ENCODE results near the gene CAB39L. TPM values are rescaled to one million over a fixed set of nuclear protein-coding genes. Genes with fewer than 3 reads are reported as not detected.

Gene CAB39L
- total RNA-seq, 4 donors from 2014 or later = 84.2 to 131 (median 114) TPM

GRCh38 chr13:49429121-49429520, 14.7 kb downstream of the CAB39L start:
- ATAC-seq = no peak
- Histone ChIP-seq H3K27ac (no peak overlapping the region), H3K9me3 (no peaks in the 10 kb centered on the region), H3K4me3 (no peak overlapping the region), H3K4me1 (no peaks in the 10 kb centered on the region), H3K36me3 (peaks cover 0 to 49% of the 10 kb centered on the region in 2 donors), H3K27me3 (no peaks in the 10 kb centered on the region)
- no peak for TF ChIP-seq POLR2AphosphoS5 (IDR thresholded peaks at IDR 0.05)
- no peak for TF ChIP-seq EP300 (IDR thresholded peaks at IDR 0.05)
- no peak for TF ChIP-seq CTCF (IDR thresholded peaks at IDR 0.05)
- no peak for TF ChIP-seq POLR2A (IDR thresholded peaks at IDR 0.05)
- WGBS, 2 donors (ENCODE audit: low coverage in 1 of 2) = 100% methylated on average over 1 of the region's 1 CpG

- TF ChIP-seq CTCF (IDR thresholded peaks at IDR 0.05) (no peak), EP300 (IDR thresholded peaks at IDR 0.05) (no peak), POLR2AphosphoS5 (IDR thresholded peaks at IDR 0.05) (no peak), POLR2A (IDR thresholded peaks at IDR 0.05) (no peak)
- Histone ChIP-seq H3K4me1 (no peaks in the 10 kb centered on the region), H3K36me3 (peaks cover 0 to 45% of the 10 kb centered on the region in 2 donors)
These were observed 15.7 kb downstream of the CAB39L start for GRCh38 chr13:49428041-49428763.

GRCh38 chr13:49424011-49424560, 19.8 kb downstream of the CAB39L start:
- Histone ChIP-seq H3K27ac (no peak overlapping the region), H3K9me3 (no peaks in the 10 kb centered on the region), H3K27me3 (no peaks in the 10 kb centered on the region), H3K4me3 (no peak overlapping the region), H3K4me1 (no peaks in the 10 kb centered on the region), H3K36me3 (peaks cover 0 to 19% of the 10 kb centered on the region in 2 donors)
- TF ChIP-seq EP300 (IDR thresholded peaks at IDR 0.05) (no peak), POLR2A (IDR thresholded peaks at IDR 0.05) (no peak)
- no peak for ATAC-seq
- 66 to 75% methylated on average over 5 to 7 of the region's 7 CpGs for WGBS, 2 donors (ENCODE audit: low coverage in 1 of 2)

More at GRCh38 chr13:49428041-49428763, 15.7 kb downstream of the CAB39L start:
- no peak overlapping the region for H3K27ac ChIP-seq
- H3K27me3 ChIP-seq = no peaks in the 10 kb centered on the region
- H3K9me3 ChIP-seq = no peaks in the 10 kb centered on the region
- 90 to 100% methylated on average over 2 of the region's 2 CpGs for WGBS, 2 donors (ENCODE audit: low coverage in 1 of 2)
- H3K4me3 ChIP-seq = no peak overlapping the region
- no peak for ATAC-seq

GRCh38 chr13:49421391-49421790, 22.5 kb downstream of the CAB39L start:
- no CpG with 5 or more reads among the region's 3 CpGs for whole genome bisulfite sequencing, 2 donors (ENCODE audit: low coverage in 1 of 2)
- no peak overlapping the region for H3K27ac ChIP-seq
- no peak for TF ChIP-seq POLR2A (IDR thresholded peaks at IDR 0.05)
- TF ChIP-seq EP300 (IDR thresholded peaks at IDR 0.05) = no peak
- TF ChIP-seq POLR2AphosphoS5 (IDR thresholded peaks at IDR 0.05) = no peak
- TF ChIP-seq CTCF (IDR thresholded peaks at IDR 0.05) = no peak
- no peaks in the 10 kb centered on the region for H3K4me1 ChIP-seq
- H3K36me3 ChIP-seq = peaks cover 0 to 5% of the 10 kb centered on the region in 2 donors
- no peak overlapping the region for H3K4me3 ChIP-seq
- ATAC-seq = no peak
- H3K9me3 ChIP-seq = no peaks in the 10 kb centered on the region
- no peaks in the 10 kb centered on the region for H3K27me3 ChIP-seq

GRCh38 chr13:49419276-49419675, 24.6 kb downstream of the CAB39L start:
- TF ChIP-seq POLR2A (IDR thresholded peaks at IDR 0.05) (no peak), EP300 (IDR thresholded peaks at IDR 0.05) (no peak), POLR2AphosphoS5 (IDR thresholded peaks at IDR 0.05) (no peak), CTCF (IDR thresholded peaks at IDR 0.05) (no peak)
- ATAC-seq = no peak
- Histone ChIP-seq H3K4me3 (no peak overlapping the region), H3K27me3 (no peaks in the 10 kb centered on the region), H3K27ac (no peak overlapping the region), H3K36me3 (peaks cover 0 to 5% of the 10 kb centered on the region in 2 donors), H3K9me3 (no peaks in the 10 kb centered on the region), H3K4me1 (no peaks in the 10 kb centered on the region)
- 69 to 74% methylated on average over 2 to 3 of the region's 3 CpGs for whole genome bisulfite sequencing, 2 donors (ENCODE audit: low coverage in 1 of 2)
